Peyer's patch (tissue), 4 donors: ENCODE results near the gene POLR3H.

Source experiments
- CTCF ChIP-seq, 6 experiments: fragments of 450-650 bp in 4 of 6; fragments of 200-600 bp in 2 of 6; sonication (generic) in 1 of 6; IDR thresholded peaks; one replicate each; pipeline ENCODE4 v1.5.1; 2017 to 2019; ENCODE audit warnings: antibody characterized with exemption in 6 of 6, mild to moderate bottlenecking in 3 of 6, moderate library complexity in 1 of 6
- POLR2A ChIP-seq, 2 donors: fragments of 450-650 bp; IDR thresholded peaks; one replicate each; pipeline ENCODE4 v1.5.1; 2017; ENCODE audit warnings: antibody characterized with exemption in 2 of 2, mild to moderate bottlenecking in 2 of 2, moderate library complexity in 2 of 2

- TF ChIP-seq CTCF (IDR thresholded peaks at IDR 0.05), result no peak
- no peak for TF ChIP-seq POLR2A (IDR thresholded peaks at IDR 0.05)
Observed at GRCh38 chr22:41571786-41572185, 27.5 kb upstream of the POLR3H start.
